ENCODE results near the gene OSBPL6. TPM values are rescaled to one million over a fixed set of nuclear protein-coding genes. Genes with fewer than 3 reads are reported as not detected.
A peak's percentile ranks its signal among the peaks of the same experiment; 100 is the strongest.

OSBPL6 gene
- total and polyA plus RNA-seq, 9 of the 15 experiments (the other 6 are each of a cell fraction or from before 2014, with no cell fraction given), result 3.4 to 12.7 (median 9.3) TPM

GRCh38 chr2:178241844-178242551, 47.7 kb downstream of the OSBPL6 start (continued):
- TF ChIP-seq ATF7 (IDR thresholded peaks at IDR 0.05), result peak; percentile 99
- no peak for TF ChIP-seq IRF1 (CRISPR knock-in tag; IDR thresholded peaks at IDR 0.05; ENCODE audit: borderline replicate concordance)
- peak; percentile 83 for TF ChIP-seq FOSL1 (tag; conservative IDR thresholded peaks at IDR 0.05)
- TF ChIP-seq DDX20 (tag; IDR thresholded peaks at IDR 0.05; ENCODE audit: low read depth), result no peak
- peak; percentile 78 for TF ChIP-seq SMARCA4 (IDR thresholded peaks at IDR 0.05)
- no peak for TF ChIP-seq SRSF3 (IDR thresholded peaks at IDR 0.05; ENCODE audit: insufficient read depth, low read length)
- no peak; a peak in 1 of 4 replicates for TF ChIP-seq RCOR1 (IDR thresholded peaks at IDR 0.05; ENCODE audit: borderline replicate concordance in 1 of 2, low read depth in 2 of 2, low read length in 2 of 2)
- no peak for TF ChIP-seq HMGXB4 (CRISPR knock-in tag; IDR thresholded peaks at IDR 0.05)
- TF ChIP-seq, protein P1, sequence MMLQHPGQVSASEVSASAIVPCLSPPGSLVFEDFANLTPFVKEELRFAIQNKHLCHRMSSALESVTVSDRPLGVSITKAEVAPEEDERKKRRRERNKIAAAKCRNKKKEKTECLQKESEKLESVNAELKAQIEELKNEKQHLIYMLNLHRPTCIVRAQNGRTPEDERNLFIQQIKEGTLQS (IDR thresholded peaks at IDR 0.05), result peak; percentile 100
- TF ChIP-seq, protein P1 (CRISPR knock-in tag; conservative IDR thresholded peaks at IDR 0.05), result peak; percentile 80; the same call in 1 of the 2 replicates
- no peak for TF ChIP-seq ZNF274 (IDR thresholded peaks at IDR 0.05; ENCODE audit: borderline replicate concordance, low read depth, low read length)
- TF ChIP-seq CEBPG (CRISPR knock-in tag; IDR thresholded peaks at IDR 0.05), result 0 out of 2 replicates have a peak, but pooled peaks have one; percentile 9
- TF ChIP-seq CEBPG (tag; conservative IDR thresholded peaks at IDR 0.05 in 1 of 2, IDR thresholded peaks at IDR 0.05 in 1 of 2), result peak; percentile 22 to 67; a peak in 3 of 4 replicates
- no peak for TF ChIP-seq ZBTB40 (IDR thresholded peaks at IDR 0.05)
- TF ChIP-seq ZBTB40 (CRISPR knock-in tag; IDR thresholded peaks at IDR 0.05), result no peak
